DMS53 treated with DMSO at 0.1 percent for 48 hours (cell line): ENCODE data around the gene TRMT10C.
"Not testable (repeated sequence)": the region's sequence is repeated elsewhere in the genome, so short reads cannot be mapped to it uniquely, and the experiment has no call there.

Experiments used
- DNase-seq: peaks from one replicate; lab custom pipeline; 2025; ENCODE audit not compliant: unreplicated experiment; lab: John Stamatoyannopoulos, UW

The TRMT10C gene

GRCh38 chr3:101561630-101562328 lies at the start of gene TRMT10C:
TSS of gene TRMT10C (plus strand) at chr3:101561868. CDS start at chr3:101564782, 2,914 bp downstream.
- peak; percentile 51 for DNase-seq

GRCh38 chr3:101512396-101512645 lies 49.3 kb upstream of the TRMT10C start:
- DNase-seq, result no peak

- DNase-seq, result peak; percentile 48
Observed at GRCh38 chr3:101512646-101513418, 48.8 kb upstream of the TRMT10C start, which contains the start of gene SENP7. TSS of gene SENP7 (minus strand) at chr3:101513212. CDS start at chr3:101513130, 82 bp downstream.

DNA sequence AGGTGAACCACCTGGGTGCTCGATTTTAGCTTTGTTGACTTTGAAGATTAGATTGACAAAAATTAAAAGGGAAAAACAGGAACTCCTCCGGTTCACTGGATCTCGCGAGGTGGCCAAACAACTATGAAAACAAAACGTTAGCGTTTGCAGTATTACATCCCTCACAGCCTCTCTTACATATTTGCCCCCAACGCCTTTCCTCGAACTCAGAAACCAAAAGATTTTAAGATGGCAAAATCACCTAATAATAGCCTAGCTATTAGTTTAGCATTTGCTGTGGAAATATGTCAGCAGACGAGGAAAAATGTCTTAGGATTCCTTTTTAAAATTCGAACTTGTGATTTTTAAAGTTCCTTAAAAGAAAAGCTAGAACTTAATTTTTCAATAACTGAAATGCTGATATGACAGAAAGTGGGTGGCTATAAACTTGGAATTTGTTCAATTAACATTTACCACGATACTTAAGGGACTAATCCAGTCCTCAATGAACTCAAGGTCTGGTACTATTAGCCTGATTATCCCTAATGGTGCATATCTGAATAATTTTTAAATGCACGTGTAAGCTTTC lies 48.2 kb upstream of the TRMT10C start:
- DNase-seq, result no peak

DNA sequence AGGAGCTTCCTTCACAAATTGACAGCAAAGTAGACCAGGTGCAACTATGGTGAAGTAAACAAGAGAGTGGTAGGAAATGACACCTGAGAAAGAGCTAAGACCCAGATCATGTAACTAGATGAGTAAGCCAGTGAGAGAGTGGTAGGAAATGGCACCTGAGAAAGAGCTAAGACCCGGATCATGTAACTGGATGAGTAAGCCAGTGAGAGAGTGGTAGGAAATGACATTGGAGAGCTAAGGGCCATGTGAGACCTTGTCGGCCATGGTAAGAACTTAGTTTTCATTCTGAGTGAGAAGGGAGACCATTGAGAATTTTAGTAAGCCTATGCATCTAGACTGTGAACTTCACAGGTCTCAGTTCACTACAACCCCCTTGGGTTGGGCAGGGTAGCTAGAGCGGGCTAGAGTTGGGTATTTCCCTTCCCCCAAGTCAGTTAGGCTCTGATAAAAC lies 43.2 kb upstream of the TRMT10C start:
- DNase-seq, result peak; percentile 92

- peak; percentile 62 for DNase-seq
Observed at GRCh38 chr3:101519685-101520365, 41.8 kb upstream of the TRMT10C start.

DNA sequence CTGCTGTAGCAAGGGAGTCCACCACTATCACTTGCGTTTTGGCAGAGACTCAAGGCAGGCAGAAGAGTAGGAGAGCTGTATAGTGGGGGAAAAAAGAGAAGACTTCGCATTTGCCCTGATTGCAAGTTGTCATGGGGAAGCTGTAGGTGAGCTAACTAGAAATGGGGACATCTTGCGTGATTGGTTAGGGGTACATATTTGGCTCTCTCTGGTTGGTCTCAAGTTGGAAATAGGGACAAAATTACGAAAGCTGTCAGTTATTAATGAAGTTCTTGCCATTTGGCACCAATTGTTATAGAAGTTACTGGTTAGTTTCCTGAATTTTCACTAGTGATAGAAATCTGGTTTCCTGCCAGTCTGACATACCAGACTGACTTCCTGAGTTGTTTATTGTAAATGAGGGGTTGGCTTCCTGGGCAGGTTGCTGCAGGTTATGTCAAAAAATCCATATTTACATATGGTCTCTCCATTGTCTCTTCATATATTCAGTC lies 40.4 kb upstream of the TRMT10C start:
- DNase-seq, result no peak

DNA sequence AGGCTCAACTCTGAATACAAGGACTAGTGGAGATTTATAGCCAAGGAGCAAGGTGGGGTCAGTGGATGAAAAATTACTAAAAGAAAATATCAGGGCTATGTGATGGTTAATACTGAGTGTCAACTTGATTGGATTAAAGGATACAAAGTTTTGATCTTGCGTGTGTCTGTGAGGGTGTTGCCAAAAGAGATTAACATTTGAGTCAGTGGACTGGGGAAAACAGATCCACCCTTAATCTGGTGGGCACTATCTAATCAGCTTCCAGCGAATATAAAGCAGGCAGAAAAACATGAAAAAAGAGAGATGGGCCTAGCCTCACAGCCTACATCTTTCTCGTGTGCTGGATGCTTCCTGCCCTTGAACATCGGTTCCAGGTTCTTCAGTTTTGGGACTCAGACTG lies 34.2 kb upstream of the TRMT10C start:
- DNase-seq, result no peak

GRCh38 chr3:101527906-101528305 lies 33.8 kb upstream of the TRMT10C start:
- no peak for DNase-seq

DNA sequence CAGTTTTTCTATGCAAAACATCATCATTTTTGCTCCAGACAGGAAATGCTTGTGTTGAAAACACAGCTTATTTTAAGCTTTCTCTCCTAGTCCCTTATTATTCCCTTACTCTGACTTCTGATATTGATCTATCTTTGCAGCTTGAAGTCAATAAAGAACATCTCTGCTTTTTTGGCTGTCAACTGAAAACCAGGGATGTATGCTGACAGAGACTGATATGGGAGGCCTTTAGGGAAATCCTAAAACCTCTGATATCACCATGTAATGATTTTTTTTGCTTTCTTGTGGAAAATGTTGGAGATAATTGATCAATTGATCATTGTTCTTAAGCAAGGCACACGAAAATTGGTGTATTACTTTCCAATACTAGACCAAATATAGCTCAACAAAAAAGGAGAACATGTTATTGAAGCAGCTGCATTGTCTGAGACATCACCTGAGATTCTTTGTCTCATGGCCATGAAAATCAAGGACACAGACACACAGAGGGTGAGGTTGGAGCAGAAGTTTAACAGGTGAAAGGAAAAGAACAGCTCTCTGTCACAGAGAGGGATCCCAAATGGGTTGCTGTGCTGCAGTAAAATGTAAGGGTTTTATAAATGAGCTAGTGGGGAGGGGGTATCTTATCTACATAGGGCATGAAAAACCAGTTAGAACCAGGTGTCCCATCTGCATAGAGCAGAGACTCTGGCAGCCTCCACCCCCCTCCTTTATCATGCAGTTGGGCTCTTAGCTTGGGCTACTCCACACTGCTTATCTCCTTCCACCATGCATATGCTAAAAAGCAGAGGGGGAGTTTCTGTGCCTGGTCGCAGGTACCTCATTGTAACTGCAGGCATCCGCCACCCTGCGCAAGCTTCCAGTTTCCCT lies 31.6 kb upstream of the TRMT10C start:
- DNase-seq, result no peak

GRCh38 chr3:101530686-101531047 lies 31.0 kb upstream of the TRMT10C start:
- DNase-seq, result no peak

GRCh38 chr3:101531473-101532086 lies 30.1 kb upstream of the TRMT10C start:
- no peak for DNase-seq

DNA sequence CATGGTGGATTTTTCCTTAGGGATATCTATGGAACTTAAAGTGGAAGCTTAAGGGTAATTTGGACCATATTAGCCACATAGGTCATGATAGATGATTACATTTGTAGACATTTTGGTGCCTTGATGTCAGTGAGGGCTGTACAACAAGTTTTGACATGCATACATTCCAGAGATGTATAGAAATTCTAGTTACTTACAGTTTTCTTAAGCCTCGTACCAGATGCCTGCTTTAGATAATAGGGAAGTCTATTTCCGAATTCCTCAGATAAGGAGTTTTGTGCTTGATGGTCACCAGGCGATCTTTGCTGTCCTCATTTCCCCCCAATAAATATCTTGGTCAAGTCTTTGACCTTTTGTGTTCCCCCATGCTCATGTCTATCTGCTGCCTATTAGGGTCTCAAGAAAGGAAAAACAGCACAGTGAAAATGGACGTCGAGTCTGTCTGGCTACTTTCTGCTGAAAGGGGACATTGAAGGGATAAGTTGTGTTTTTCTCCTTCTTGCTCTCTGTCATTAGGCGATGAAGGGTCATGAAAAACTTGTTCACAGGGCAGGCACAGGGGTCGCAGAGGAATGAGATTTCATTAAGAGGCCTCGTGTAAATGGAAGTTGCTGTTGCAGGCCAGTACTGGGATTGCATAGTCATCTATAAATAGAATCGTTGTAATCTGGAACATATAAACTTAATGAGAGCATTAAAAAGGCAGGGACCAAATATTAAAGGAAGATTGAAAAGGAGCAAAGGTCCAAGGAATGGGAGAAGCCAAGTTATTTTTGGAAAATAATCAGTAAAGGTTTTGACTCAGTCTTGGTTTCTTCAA lies 28.7 kb upstream of the TRMT10C start:
- DNase-seq, result no peak

GRCh38 chr3:101533603-101533968 lies 28.1 kb upstream of the TRMT10C start:
- no peak for DNase-seq

DNA sequence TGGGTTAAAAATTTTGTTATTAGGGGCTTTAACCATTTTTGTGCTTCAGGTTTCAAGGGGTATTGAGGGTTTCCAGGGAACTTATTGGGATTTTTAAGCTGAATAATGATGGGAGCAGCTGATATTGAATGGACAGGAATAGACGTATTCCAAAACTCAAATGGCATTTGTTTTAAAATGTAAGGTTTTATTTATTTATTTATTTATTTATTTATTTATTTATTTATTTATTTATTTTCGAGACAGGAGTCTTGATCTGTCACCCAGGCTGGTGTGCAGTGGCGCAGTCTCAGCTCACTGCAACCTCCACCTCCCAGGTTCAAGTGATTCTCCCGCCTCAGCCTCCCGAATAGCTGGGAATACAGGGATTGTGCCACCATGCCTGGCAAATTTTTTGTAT lies 26.4 kb upstream of the TRMT10C start:
- DNase-seq, result no peak

GRCh38 chr3:101536266-101536665 lies 25.4 kb upstream of the TRMT10C start:
- DNase-seq, result no peak

GRCh38 chr3:101536955-101537354 lies 24.7 kb upstream of the TRMT10C start:
- not testable (repeated sequence) for DNase-seq

DNA sequence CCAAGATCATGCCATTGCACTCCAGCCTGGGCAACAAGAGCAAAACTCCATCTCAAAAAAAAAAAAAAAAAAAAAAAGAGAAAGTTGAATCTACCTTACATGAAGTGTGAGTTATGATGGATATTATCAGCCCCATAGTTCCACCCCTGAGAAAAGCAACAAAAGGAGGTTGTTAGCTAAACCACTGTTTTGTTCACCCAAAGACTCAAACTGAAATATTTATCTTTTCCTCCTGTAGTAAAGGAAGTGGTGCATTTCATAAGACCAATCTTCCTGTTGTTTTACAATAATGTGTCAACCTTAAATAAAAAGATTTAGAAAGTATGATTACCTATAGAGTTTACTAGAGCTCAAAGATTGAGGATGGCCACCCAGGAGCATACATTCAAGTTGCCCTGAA lies 18.7 kb upstream of the TRMT10C start:
- DNase-seq, result no peak

- DNase-seq, result no peak
Observed at GRCh38 chr3:101544161-101544850, 17.4 kb upstream of the TRMT10C start.
